Esophagus (tissue), 2 donors: ENCODE results near the gene SLIT3. TPM values are rescaled to one million over a fixed set of nuclear protein-coding genes. Genes with fewer than 3 reads are reported as not detected.

Source experiments
- H3K27ac ChIP-seq, 2 donors: one replicate each; pipeline ENCODE4 v1.5.1; 2013; ENCODE audit warnings: low read depth in 2 of 2, mild to moderate bottlenecking in 2 of 2, inconsistent platforms in 1 of 2, low read length in 1 of 2, moderate library complexity in 1 of 2
- H3K27me3 ChIP-seq, 2 donors: one replicate each; pipeline ENCODE4 v1.6.1; 2013; ENCODE audit warnings: low read length in 2 of 2, control low read depth in 1 of 2, mild to moderate bottlenecking in 1 of 2; ENCODE audit not compliant: insufficient read depth in 2 of 2, control insufficient read depth in 1 of 2
- H3K36me3 ChIP-seq, 2 donors: one replicate each; pipeline ENCODE4 v1.6.1; 2013; ENCODE audit warnings: low read length in 1 of 2; ENCODE audit not compliant: control insufficient read depth in 2 of 2, insufficient read depth in 2 of 2
- H3K4me1 ChIP-seq, 2 donors: one replicate each; pipeline ENCODE4 v1.6.1; 2013; ENCODE audit warnings: low read length in 1 of 2; ENCODE audit not compliant: control insufficient read depth in 2 of 2, insufficient read depth in 2 of 2
- H3K4me3 ChIP-seq, 2 donors: one replicate each; pipeline ENCODE4 v1.5.1; 2013; ENCODE audit warnings: low read length in 2 of 2, mild to moderate bottlenecking in 2 of 2, low read depth in 1 of 2, moderate library complexity in 1 of 2
- H3K9me3 ChIP-seq, 2 donors: one replicate each; pipeline ENCODE4 v1.6.1; 2013; ENCODE audit warnings: mild to moderate bottlenecking in 2 of 2, low read depth in 1 of 2, low read length in 1 of 2, moderate library complexity in 1 of 2; ENCODE audit not compliant: control insufficient read depth in 2 of 2, insufficient read depth in 1 of 2
- WGBS, 2 donors: extraction: QIAGEN DNeasy Blood & Tissue Kit; methylation state at CpG; one replicate each; pipeline ENCODE4 v1.1.7; 2013; 5-methylcytosine and 5-hydroxymethylcytosine counted together
- polyA plus RNA-seq, 2 donors: library from polyadenylated mRNA; stranded (reverse); fragments of 200-250 nt; gene quantifications; one replicate each; pipeline ENCODE4 v1.2.3, GENCODE V29; 2013
- donor health status: healthy with polysubstance abuse.
- donor health status: Bipolar disorder and iron deficiency.

The SLIT3 gene
- polyA plus RNA-seq, 2 donors, result 0.53 to 2.0 TPM

DNA sequence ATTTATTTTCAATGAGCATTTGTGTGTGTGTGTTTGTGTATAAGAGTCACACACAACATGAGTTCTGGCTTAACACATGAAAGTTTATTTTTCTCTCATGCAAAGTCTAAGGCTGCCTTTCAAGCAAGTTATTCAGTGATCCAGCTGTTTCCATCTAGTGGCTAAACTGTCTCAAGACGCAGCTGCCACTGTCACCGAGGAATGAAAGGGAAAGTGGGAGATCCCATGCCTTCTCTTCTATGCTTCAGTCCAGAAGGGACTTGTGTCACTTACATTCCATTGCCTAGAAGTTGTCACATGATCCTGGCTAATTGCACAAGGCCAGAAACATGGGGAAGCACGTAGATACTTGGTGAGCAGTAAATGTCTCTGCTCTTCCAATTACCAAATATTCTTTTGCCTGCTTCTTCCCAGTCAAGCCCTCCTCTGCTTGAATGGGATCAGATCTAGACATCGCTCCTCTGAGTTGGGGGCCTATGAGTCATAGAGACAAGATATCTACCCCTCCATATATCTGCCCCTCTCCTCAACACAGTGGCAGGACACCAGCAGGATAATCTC, 30.4 kb upstream of the SLIT3 start:
- 61 to 66% methylated on average over 4 of the region's 4 CpGs for WGBS, 2 donors
- Histone ChIP-seq H3K36me3 (no peaks in the 10 kb centered on the region), H3K27me3 (peaks cover 0 to 5% of the 10 kb centered on the region in 2 donors), H3K4me3 (no peak overlapping the region), H3K4me1 (no peaks in the 10 kb centered on the region), H3K27ac (no peak overlapping the region), H3K9me3 (no peaks in the 10 kb centered on the region)

DNA sequence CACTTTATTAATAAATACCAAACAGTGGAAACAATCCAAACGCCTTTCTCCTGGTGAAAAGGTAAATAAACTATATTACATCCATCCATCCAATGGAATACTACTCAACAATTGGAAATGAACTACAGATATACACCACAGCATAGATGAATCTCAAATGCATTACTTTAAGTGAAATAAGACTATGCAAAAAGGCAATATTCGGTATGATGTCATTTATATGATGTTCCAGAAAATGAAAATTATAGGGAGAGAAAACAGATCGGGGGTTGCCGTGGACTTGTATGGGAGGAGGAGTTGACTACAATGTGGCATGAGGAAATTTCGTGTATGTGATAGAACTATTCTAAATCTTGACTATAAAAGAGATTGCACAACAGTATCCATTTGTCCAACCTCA, 27.5 kb upstream of the SLIT3 start:
- no peaks in the 10 kb centered on the region for H3K4me1 ChIP-seq
- H3K4me3 ChIP-seq, result no peak overlapping the region
- no peaks in the 10 kb centered on the region for H3K36me3 ChIP-seq
- no peaks in the 10 kb centered on the region for H3K27me3 ChIP-seq
- no peak overlapping the region for H3K27ac ChIP-seq
- 77 to 80% methylated on average over 5 of the region's 5 CpGs for WGBS, 2 donors
- no peaks in the 10 kb centered on the region for H3K9me3 ChIP-seq

DNA sequence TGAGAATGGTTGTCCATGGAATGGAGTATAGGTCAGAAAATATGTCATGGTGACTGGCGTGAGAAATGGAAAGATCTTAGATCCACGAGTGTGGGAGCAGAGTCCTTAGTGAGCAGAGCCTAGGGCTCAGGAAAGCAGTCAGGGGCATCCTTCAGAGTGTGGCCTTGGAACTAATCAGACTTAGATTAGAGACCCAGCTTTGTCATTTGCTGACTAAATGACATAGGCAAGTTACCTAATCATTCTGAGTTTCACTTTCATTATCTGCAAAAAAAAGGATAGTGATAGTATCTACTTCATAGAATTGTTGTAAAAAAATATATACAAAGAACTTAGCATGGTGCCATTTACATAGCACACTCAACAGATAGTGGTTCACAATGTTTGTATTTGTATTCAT, 24.3 kb upstream of the SLIT3 start:
- Histone ChIP-seq H3K4me1 (no peaks in the 10 kb centered on the region), H3K36me3 (no peaks in the 10 kb centered on the region), H3K4me3 (no peak overlapping the region), H3K27ac (no peak overlapping the region), H3K9me3 (no peaks in the 10 kb centered on the region), H3K27me3 (no peaks in the 10 kb centered on the region)
- WGBS, 2 donors, result 74 to 77% methylated on average over 2 of the region's 2 CpGs

DNA sequence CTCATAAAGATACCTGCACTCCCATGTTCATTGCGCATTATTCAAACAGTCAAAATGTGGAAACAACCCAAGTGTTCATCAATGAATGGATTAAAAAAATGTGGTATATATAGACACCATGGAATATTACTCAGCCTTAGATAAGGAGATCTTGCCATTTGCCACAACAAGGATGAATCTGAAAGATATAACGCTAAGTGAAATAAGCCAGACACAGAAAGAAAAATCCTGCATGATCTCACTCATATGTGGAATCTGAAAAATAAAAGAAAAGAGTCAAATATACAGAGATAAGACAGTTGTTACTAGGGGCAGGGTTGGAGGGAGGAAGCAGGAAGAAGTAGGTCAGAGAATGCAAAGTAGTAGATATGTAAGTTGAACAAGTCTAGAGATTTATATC, 17.6 kb upstream of the SLIT3 start:
- Histone ChIP-seq H3K27ac (no peak overlapping the region), H3K36me3 (no peaks in the 10 kb centered on the region), H3K4me3 (no peak overlapping the region), H3K27me3 (no peaks in the 10 kb centered on the region), H3K9me3 (no peaks in the 10 kb centered on the region), H3K4me1 (no peaks in the 10 kb centered on the region)
- WGBS, 2 donors, result 85% methylated on average over 2 of the region's 2 CpGs

DNA sequence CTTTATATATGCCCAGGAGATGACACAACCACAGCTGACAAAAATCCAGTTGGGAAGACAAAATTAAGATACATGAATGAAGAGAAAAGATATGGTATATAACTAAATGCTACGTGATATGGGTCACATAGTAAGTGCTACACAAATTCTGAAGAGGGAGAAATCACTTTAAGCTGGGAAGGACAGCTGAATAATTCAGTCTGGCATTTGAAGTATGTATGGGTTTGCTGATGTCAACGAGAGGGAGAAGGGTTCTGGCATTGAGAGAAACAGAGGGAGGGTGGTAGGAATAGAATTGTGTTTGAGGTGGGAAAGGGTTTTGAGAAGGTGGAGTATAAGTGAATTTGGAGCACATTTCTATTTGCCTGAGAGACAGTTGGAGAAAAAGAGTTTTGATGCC, 6.7 kb upstream of the SLIT3 start:
- WGBS, 2 donors, result 46 to 65% methylated on average over 2 of the region's 2 CpGs
- no peaks in the 10 kb centered on the region for H3K36me3 ChIP-seq
- H3K27ac ChIP-seq, result no peak overlapping the region
- no peak overlapping the region for H3K4me3 ChIP-seq
- H3K27me3 ChIP-seq, result no peaks in the 10 kb centered on the region
- no peaks in the 10 kb centered on the region for H3K4me1 ChIP-seq
- no peaks in the 10 kb centered on the region for H3K9me3 ChIP-seq

GRCh38 chr5:169305366-169305765, 4.4 kb upstream of the SLIT3 start:
- Histone ChIP-seq H3K4me3 (no peak overlapping the region), H3K27me3 (no peaks in the 10 kb centered on the region), H3K4me1 (peaks cover 0 to 3% of the 10 kb centered on the region in 2 donors), H3K27ac (no peak overlapping the region), H3K9me3 (no peaks in the 10 kb centered on the region), H3K36me3 (no peaks in the 10 kb centered on the region)
- 80 to 89% methylated on average over 4 of the region's 4 CpGs for WGBS, 2 donors

DNA sequence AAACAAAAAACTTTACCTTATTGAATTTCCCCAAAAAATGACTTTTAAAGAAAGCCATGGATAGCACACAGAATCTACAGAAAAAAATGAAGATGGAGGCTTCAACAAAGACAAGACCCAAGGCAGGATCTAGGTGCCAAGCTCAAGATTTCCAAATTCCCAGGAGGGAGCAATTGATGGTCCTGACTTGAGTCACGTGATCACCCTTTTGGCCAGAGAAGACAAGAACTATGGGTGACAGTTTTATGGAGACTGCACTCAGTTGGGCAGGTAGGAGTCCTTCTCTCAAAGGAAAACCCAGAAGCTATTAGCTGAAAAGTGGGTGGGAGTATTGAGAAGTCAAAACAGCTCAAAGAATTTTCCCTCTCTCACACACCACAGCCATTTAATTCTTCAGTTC, 3.2 kb upstream of the SLIT3 start:
- WGBS, 2 donors, result 70 to 74% methylated on average over 1 of the region's 1 CpG
- H3K27ac ChIP-seq, result no peak overlapping the region
- H3K36me3 ChIP-seq, result no peaks in the 10 kb centered on the region
- no peaks in the 10 kb centered on the region for H3K9me3 ChIP-seq
- no peak overlapping the region for H3K4me3 ChIP-seq
- H3K4me1 ChIP-seq, result peaks cover 0 to 3% of the 10 kb centered on the region in 2 donors
- H3K27me3 ChIP-seq, result no peaks in the 10 kb centered on the region

GRCh38 chr5:169303119-169303515, 2.2 kb upstream of the SLIT3 start:
- Histone ChIP-seq H3K4me3 (no peak overlapping the region), H3K4me1 (peaks cover 0 to 3% of the 10 kb centered on the region in 2 donors), H3K36me3 (no peaks in the 10 kb centered on the region), H3K27ac (no peak overlapping the region), H3K27me3 (no peaks in the 10 kb centered on the region), H3K9me3 (no peaks in the 10 kb centered on the region)

DNA sequence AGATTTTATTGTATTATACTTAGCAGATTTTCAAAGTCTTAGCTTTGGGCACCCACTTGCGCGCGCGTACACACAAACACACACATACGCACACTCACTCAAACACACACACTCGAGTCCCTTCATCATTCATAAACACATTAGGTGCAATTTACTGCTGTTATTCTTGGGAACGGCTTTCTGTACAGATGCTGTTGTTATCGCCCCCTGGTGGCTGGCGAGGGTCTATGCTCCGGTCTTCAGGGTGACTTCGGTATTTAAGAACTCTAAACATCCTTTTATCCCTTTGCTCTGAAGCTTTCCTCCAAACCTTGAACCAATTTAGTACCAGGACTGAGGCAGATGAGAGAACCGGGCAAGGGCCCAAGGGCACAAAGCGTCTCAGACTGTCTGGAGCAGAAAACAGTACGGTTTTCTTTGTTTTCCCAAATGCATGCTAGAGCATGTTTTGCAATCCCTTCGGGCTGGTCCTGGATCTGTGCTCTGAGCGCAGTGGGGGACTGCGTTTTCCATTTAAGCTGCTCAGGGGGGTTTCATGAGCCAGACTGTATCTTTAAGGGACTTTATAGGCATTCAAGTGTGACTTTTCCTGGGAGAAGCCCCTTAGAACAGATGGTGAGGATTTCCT, 1.7 kb upstream of the SLIT3 start:
- Histone ChIP-seq H3K36me3 (no peaks in the 10 kb centered on the region), H3K4me3 (no peak overlapping the region), H3K27me3 (no peaks in the 10 kb centered on the region), H3K9me3 (no peaks in the 10 kb centered on the region), H3K27ac (no peak overlapping the region), H3K4me1 (peaks cover 0 to 3% of the 10 kb centered on the region in 2 donors)
- WGBS, 2 donors, result 10 to 15% methylated on average over 17 of the region's 17 CpGs

DNA sequence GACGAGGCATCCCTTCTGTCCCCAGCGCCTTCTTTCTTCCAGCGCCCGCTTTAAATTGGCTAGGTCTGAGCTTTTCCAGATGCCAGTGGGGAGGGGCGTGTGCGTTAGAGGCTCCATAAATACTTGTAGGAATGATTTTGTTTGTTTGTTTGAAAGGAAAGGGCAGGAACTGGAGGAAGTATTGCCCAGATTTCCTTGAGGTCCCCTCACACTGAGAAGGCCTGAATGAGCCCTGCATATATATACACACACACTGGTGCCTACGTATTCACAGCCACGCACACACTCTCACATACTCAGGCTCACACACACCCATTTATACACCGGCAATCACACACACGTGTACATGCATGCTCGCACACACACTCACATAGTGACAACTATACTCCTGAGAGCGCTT, 1.0 kb upstream of the SLIT3 start:
- H3K9me3 ChIP-seq, result no peaks in the 10 kb centered on the region
- H3K36me3 ChIP-seq, result no peaks in the 10 kb centered on the region
- H3K27ac ChIP-seq, result no peak overlapping the region
- 52 to 56% methylated on average over 12 of the region's 12 CpGs for WGBS, 2 donors
- H3K27me3 ChIP-seq, result no peaks in the 10 kb centered on the region
- no peak overlapping the region for H3K4me3 ChIP-seq
- peaks cover 0 to 3% of the 10 kb centered on the region in 2 donors for H3K4me1 ChIP-seq
